ACC112 (cell line): ENCODE data around the gene SNAP25.

Source experiments
- H2AFZ ChIP-seq: fragments of 200-600 bp; sonication (generic); one replicate; pipeline ENCODE4 v1.6.0; 2017; ENCODE audit warnings: antibody characterized with exemption, low read length; ENCODE audit not compliant: unreplicated experiment
- H3K27ac ChIP-seq: fragments of 200-600 bp; sonication (generic); 2 replicates; pipeline ENCODE4 v1.5.1; 2014; ENCODE audit warnings: low read depth, mild to moderate bottlenecking, antibody characterized with exemption, low read length, moderate library complexity
- H3K27me3 ChIP-seq: fragments of 200-600 bp; sonication (generic); 2 replicates; pipeline ENCODE4 v1.6.1; 2014; ENCODE audit warnings: mild to moderate bottlenecking, antibody characterized with exemption, low read length, moderate library complexity, mixed read lengths; ENCODE audit not compliant: insufficient read depth
- H3K36me3 ChIP-seq: fragments of 200-600 bp; sonication (generic); 2 replicates; pipeline ENCODE4 v1.6.1; 2016; ENCODE audit warnings: mild to moderate bottlenecking, antibody characterized with exemption, low read length, moderate library complexity, mixed read lengths; ENCODE audit not compliant: insufficient read depth
- H3K4me1 ChIP-seq: fragments of 200-600 bp; sonication (generic); one replicate; pipeline ENCODE4 v1.6.1; 2016; ENCODE audit warnings: low read length, mixed read lengths; ENCODE audit not compliant: insufficient read depth, unreplicated experiment, control insufficient read depth
- H3K4me3 ChIP-seq: fragments of 200-600 bp; sonication (generic); 2 replicates; pipeline ENCODE4 v1.5.1; 2014; ENCODE audit warnings: mild to moderate bottlenecking, low read depth, low read length
- H3K79me2 ChIP-seq: fragments of 200-600 bp; sonication (generic); one replicate; pipeline ENCODE4 v1.6.0; 2016; ENCODE audit warnings: low read length; ENCODE audit not compliant: control insufficient read depth, unreplicated experiment, insufficient read depth

SNAP25 gene

GRCh38 chr20:10218536-10219451 is at the start of gene SNAP25:
Gene SNAP25 (plus strand): TSS chr20:10218830. CDS start chr20:10275492, 56,662 bp downstream.
- peak within 1 kb of the TSS; percentile 99 for H3K27ac ChIP-seq
- peaks cover 36% of the 10 kb centered on the region for H3K27me3 ChIP-seq
- peaks cover 9% of the 10 kb centered on the region for H3K4me1 ChIP-seq
- H3K79me2 ChIP-seq, result no peaks in the 10 kb centered on the region
- H2AFZ ChIP-seq, result peak within 1 kb of the TSS; percentile 93
- H3K4me3 ChIP-seq, result peak within 1 kb of the TSS; percentile 91
- H3K36me3 ChIP-seq, result no peaks in the 10 kb centered on the region

DNA sequence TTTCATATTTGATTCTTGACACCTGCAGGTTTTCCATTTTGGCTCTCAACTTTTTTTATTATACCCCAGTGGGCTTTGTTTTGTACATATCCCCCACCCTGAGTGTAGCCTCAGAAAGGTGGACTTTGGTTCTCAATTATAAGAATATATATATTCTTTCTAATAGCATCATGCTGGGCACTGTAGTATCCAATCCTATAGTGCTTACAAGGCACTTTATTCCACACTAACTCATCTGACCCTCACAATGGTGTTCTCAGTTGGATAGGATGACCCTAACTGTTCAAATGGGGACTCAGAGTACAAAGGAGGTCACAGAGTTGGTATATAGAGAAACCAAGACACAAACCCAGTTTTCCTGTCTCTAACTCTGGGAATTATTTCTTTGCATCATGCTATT is 48.9 kb upstream of the SNAP25 start:
- no peak overlapping the region for H2AFZ ChIP-seq

DNA sequence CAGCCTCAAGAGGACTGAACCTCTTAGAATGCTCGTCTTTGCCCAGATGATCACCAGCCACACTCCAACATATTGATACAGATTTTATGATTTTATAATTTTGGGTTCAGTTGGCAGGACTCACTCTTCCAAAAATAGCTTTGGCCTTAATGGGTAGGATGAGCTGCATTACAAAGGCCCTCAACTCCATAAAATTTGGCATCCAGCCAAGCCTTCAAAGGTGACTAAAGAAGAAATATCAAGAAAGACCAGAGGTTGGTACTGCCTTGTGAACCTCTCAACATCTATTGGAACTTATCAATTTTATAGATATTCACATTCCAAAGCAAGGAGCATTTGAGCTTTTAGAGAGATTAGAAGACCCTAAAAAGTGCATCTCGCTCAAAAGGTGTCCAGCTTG is 48.4 kb upstream of the SNAP25 start:
- Histone ChIP-seq H3K79me2 (no peaks in the 10 kb centered on the region), H3K4me3 (no peak overlapping the region), H3K4me1 (peaks cover 7% of the 10 kb centered on the region), H3K36me3 (no peaks in the 10 kb centered on the region), H2AFZ (no peak overlapping the region), H3K27ac (no peak overlapping the region), H3K27me3 (peaks cover 37% of the 10 kb centered on the region)

More for the DNA sequence above, 48.9 kb upstream of the SNAP25 start:
- no peak overlapping the region for H3K27ac ChIP-seq
- peaks cover 4% of the 10 kb centered on the region for H3K4me1 ChIP-seq
- H3K36me3 ChIP-seq, result no peaks in the 10 kb centered on the region
- H3K27me3 ChIP-seq, result peaks cover 37% of the 10 kb centered on the region
- no peaks in the 10 kb centered on the region for H3K79me2 ChIP-seq
- H3K4me3 ChIP-seq, result no peak overlapping the region

DNA sequence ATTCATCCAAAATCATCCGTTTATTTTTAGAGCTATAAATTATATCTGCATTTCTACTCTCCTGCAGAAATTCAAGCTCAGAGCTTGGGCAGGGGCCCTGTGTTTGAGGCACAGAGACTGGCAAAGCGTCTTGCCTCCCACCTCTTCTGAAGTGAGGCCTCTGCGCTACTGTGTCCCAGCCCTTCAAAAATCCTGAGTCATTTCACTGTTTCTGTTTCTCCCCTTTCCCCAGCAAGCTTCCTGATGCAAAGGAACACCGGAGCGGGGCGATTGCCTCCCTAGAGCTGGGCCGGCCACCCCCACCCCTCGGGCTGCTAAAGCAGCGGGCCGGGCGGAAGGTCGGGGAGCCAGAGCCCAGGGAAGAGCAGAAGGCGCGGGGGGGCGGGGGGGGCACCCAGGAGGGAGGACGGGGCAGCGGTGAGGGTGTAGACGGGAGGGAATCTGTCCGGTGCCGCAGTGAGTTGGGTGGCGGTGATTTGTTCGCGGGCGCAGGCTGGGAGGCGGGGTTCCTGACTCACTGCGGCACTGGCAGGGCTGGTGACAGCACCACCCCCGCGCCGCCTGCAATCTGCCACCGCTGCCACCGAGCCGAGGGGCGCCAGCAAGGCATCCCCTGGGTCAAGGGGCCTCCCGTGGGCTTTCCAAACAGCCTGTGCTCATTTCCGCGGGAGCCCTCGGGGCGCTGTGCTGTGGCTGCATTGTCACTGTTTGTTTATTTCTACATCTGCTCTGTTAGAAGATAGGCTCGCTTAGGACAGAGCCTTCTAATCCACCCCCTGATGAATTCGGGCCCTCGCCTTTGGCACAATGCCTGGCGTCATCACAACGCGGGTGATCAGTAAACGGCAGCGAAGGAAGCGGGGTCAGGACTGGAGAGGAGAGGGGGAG is 46.5 kb upstream of the SNAP25 start:
- H2AFZ ChIP-seq, result peak overlapping the region; percentile 51
- H3K4me3 ChIP-seq, result peak overlapping the region; percentile 76
- H3K36me3 ChIP-seq, result no peaks in the 10 kb centered on the region
- peaks cover 21% of the 10 kb centered on the region for H3K27me3 ChIP-seq
- peak overlapping the region; percentile 9; the same call in 1 of the 2 replicates for H3K27ac ChIP-seq
- no peaks in the 10 kb centered on the region for H3K79me2 ChIP-seq
- peaks cover 8% of the 10 kb centered on the region for H3K4me1 ChIP-seq

DNA sequence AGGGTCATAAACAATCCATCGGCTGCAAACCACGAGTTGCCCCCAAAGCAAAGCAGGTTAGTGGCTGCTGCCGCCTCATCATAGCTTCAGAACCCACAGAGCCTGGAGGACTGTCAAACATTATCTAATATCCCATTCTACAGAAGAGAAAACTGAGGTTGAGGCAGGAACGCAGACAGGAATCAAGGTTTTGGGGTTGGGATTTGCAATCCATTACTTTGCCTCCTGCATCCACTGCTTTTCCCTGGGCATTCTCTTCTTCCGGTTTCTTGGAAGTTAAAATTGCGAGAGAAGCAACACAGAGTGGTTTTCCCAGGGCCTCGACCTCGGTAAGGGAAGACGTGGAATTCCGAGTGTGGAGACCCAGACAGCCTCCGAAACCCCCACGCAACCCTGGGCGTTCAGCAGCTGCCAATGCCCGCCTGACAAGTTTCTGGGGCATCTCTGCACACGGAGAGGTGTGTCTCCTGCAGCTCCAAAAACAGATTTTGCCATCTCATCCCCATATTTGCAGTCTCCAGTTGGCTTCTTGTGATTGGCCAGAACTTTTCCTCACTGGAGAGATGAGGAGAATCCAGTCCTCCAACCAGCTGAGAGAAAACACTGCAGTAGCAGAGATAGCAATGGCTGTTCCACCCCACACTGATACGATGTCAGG is 45.5 kb upstream of the SNAP25 start:
- no peak overlapping the region for H3K27ac ChIP-seq
- no peaks in the 10 kb centered on the region for H3K79me2 ChIP-seq
- no peaks in the 10 kb centered on the region for H3K36me3 ChIP-seq
- H3K27me3 ChIP-seq, result peaks cover 13% of the 10 kb centered on the region
- H3K4me1 ChIP-seq, result peaks cover 8% of the 10 kb centered on the region
- peak overlapping the region; percentile 51 for H2AFZ ChIP-seq
- peak overlapping the region; percentile 76 for H3K4me3 ChIP-seq

GRCh38 chr20:10174400-10174799 is 44.2 kb upstream of the SNAP25 start:
- H3K4me3 ChIP-seq, result no peak overlapping the region
- H3K36me3 ChIP-seq, result no peaks in the 10 kb centered on the region
- H3K4me1 ChIP-seq, result peaks cover 8% of the 10 kb centered on the region
- no peak overlapping the region for H2AFZ ChIP-seq
- no peak overlapping the region for H3K27ac ChIP-seq
- no peaks in the 10 kb centered on the region for H3K79me2 ChIP-seq
- 0 out of 2 replicates have a peak, but pooled peaks cover 8% of the 10 kb centered on the region for H3K27me3 ChIP-seq

GRCh38 chr20:10177326-10177725 is 41.3 kb upstream of the SNAP25 start:
- Histone ChIP-seq H3K27me3 (0 out of 2 replicates have a peak, but pooled peaks cover 8% of the 10 kb centered on the region), H2AFZ (no peak overlapping the region), H3K4me1 (peaks cover 8% of the 10 kb centered on the region), H3K79me2 (no peaks in the 10 kb centered on the region), H3K27ac (no peak overlapping the region), H3K36me3 (no peaks in the 10 kb centered on the region), H3K4me3 (no peak overlapping the region)

GRCh38 chr20:10178091-10178490 is 40.5 kb upstream of the SNAP25 start:
- Histone ChIP-seq H2AFZ (no peak overlapping the region), H3K4me1 (peaks cover 4% of the 10 kb centered on the region), H3K79me2 (no peaks in the 10 kb centered on the region), H3K36me3 (no peaks in the 10 kb centered on the region), H3K27ac (no peak overlapping the region), H3K27me3 (0 out of 2 replicates have a peak, but pooled peaks cover 8% of the 10 kb centered on the region), H3K4me3 (no peak overlapping the region)

DNA sequence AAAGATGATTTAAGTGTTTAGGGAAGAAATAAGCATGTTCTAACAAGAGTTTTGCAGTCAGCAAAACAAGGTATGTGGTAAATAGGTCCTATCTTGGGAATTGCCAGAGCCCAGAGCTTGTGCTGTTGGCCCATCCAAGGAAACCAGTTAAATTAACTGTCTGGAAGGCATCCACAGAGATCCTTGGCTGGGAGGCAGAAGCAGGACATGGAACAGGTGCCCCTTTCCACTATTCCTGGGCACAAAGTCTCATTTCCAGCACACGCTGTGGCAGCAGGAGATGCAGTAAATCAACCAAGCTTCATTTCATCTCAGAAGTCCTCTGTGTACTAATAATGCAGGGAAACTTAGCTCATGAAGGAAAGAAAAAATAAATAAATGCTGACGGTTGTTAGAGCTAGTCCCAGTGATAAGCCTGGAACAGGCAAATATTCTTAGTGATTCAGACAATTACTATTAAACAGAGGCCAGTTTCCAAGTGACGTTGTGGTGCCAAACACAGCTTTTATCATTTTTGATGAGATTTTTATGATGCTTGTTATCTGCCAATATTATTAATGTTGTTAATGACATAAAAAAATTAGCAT is 39.8 kb upstream of the SNAP25 start:
- H2AFZ ChIP-seq, result no peak overlapping the region
- H3K36me3 ChIP-seq, result no peaks in the 10 kb centered on the region
- no peak overlapping the region for H3K4me3 ChIP-seq
- peaks cover 4% of the 10 kb centered on the region for H3K4me1 ChIP-seq
- H3K27me3 ChIP-seq, result 0 out of 2 replicates have a peak, but pooled peaks cover 8% of the 10 kb centered on the region
- H3K27ac ChIP-seq, result no peak overlapping the region
- H3K79me2 ChIP-seq, result no peaks in the 10 kb centered on the region
